ENCODE results near the gene ZCCHC7.

GRCh38 chr9:37324691-37325490 lies 204.5 kb downstream of the ZCCHC7 start:
- TF ChIP-seq CTCF (conservative IDR thresholded peaks at IDR 0.05), result no peak
- no peak for TF ChIP-seq ZFX (IDR thresholded peaks at IDR 0.05)

Data from C4-2B (cell line).